ENCODE measurements around the gene ACVR1.

ACVR1 gene

DNA sequence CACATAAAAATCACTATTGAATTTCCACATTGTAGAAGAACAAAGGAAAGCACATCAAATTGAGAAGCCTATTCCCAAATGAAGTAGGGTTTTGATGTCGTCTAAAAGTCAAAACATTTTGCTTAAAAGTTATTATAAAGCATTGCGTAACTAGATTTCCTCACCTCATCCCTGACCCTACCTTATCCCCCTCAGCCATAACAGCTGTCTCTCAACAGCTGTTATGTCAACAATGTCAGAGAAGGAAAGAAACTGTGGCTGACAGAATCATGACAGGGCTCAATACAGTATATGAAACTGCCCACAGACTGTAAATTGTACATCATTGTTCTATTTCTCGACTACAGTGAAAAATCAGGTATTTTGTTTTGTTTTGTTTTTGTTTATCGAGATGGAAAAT is 184.4 kb downstream of the ACVR1 start:
- no peak for DNase-seq

DNA sequence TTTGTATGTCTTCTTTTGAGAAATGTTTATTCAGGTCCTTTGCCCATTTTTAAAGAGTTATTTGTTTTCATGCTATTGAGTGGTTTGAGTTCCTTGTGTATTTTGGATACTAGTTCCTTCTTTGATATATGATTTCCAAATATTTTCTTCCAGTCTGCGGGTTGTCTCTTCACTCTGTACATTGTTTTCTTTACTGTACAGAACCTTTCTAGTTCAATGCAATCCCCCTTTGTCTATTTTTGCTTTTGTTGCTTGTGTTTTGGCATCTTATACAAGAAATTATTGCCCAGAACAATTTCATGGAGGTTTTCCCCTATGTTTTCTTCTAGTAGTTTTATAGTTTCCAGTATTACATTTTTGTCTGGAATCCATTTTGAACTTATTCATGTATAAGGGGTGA is 185.0 kb downstream of the ACVR1 start:
- DNase-seq = no peak

Data from stimulated activated CD4-positive, alpha-beta T cell treated with anti-CD3 and anti-CD28 coated beads, Interleukin-12 subunit alpha, Interleukin-12 subunit beta, amount 100 ng/mL, for 4 hours (primary cell).